Keratinocyte (primary cell): ENCODE data around the gene HNRNPM. TPM values are rescaled to one million over a fixed set of nuclear protein-coding genes. Genes with fewer than 3 reads are reported as not detected.

Experiments
- DNase-seq: peaks from one replicate; pipeline ENCODE4 v3.0.0-alpha.2; 2011; ENCODE audit warnings: low read depth, missing footprints, low spot score
- FAIRE-seq: peaks from 2 replicates; lab custom pipeline; 2011; peaks lifted over from hg19 to GRCh38; lab: Jason Lieb, UNC
- H2AFZ ChIP-seq: 2 replicates; pipeline ENCODE4 v1.6.0; 2012; ENCODE audit warnings: low read length, control low read depth, inconsistent platforms; ENCODE audit not compliant: control insufficient read depth
- H3K27ac ChIP-seq: 2 replicates; pipeline ENCODE4 v1.5.1; 2011; ENCODE audit warnings: low read length; ENCODE audit not compliant: control insufficient read depth, insufficient read depth
- H3K27me3 ChIP-seq: 3 replicates; pipeline ENCODE4 v1.6.0; 2011; ENCODE audit warnings: low read length; ENCODE audit not compliant: control insufficient read depth, insufficient read depth; ENCODE audit errors: extremely low read depth
- H3K36me3 ChIP-seq, 2 experiments: 2 replicates in 1 of 2; 3 replicates in 1 of 2; pipeline ENCODE4 v1.5.1; 2011; ENCODE audit warnings: low read length in 2 of 2, mild to moderate bottlenecking in 1 of 2; ENCODE audit not compliant: control insufficient read depth in 2 of 2, insufficient read depth in 2 of 2; ENCODE audit errors: extremely low read depth in 1 of 2
- H3K4me1 ChIP-seq: 3 replicates; pipeline ENCODE4 v1.5.1; 2011; ENCODE audit warnings: low read length; ENCODE audit not compliant: control insufficient read depth, insufficient read depth; ENCODE audit errors: extremely low read depth
- H3K4me2 ChIP-seq: 3 replicates; pipeline ENCODE4 v1.6.0; 2011; ENCODE audit warnings: low read depth, low read length; ENCODE audit not compliant: control insufficient read depth, insufficient read depth; ENCODE audit errors: extremely low read depth
- H3K4me3 ChIP-seq, 3 experiments: fragments of 200-600 bp in 1 of 3; sonication (generic) in 1 of 3; 2 replicates in 2 of 3; 3 replicates in 1 of 3; pipeline ENCODE4 v1.5.1; 2011 to 2016; ENCODE audit warnings: low read length in 3 of 3, mild to moderate bottlenecking in 3 of 3, control low read depth in 2 of 3, inconsistent platforms in 1 of 3, low read depth in 1 of 3, mixed read lengths in 1 of 3, mixed run types in 1 of 3, moderate library complexity in 1 of 3; ENCODE audit not compliant: control insufficient read depth in 2 of 3, insufficient read depth in 2 of 3; ENCODE audit errors: extremely low read depth in 1 of 3
- H3K79me2 ChIP-seq: 2 replicates; pipeline ENCODE4 v1.6.0; 2012; ENCODE audit warnings: low read length; ENCODE audit not compliant: control insufficient read depth, insufficient read depth
- H3K9ac ChIP-seq: 3 replicates; pipeline ENCODE4 v1.6.0; 2011; ENCODE audit warnings: low read length; ENCODE audit not compliant: control insufficient read depth, insufficient read depth; ENCODE audit errors: extremely low read depth
- H3K9me1 ChIP-seq: 3 replicates; pipeline ENCODE4 v1.6.0; 2011; ENCODE audit warnings: low read length; ENCODE audit not compliant: control insufficient read depth, insufficient read depth; ENCODE audit errors: extremely low read depth
- H3K9me3 ChIP-seq: 2 replicates; pipeline ENCODE4 v1.5.1; 2012; ENCODE audit warnings: low read depth, low read length; ENCODE audit not compliant: control insufficient read depth
- H4K20me1 ChIP-seq: 3 replicates; pipeline ENCODE4 v1.6.0; 2011; ENCODE audit warnings: low read length; ENCODE audit not compliant: control insufficient read depth, insufficient read depth; ENCODE audit errors: extremely low read depth
- EZH2 ChIP-seq: IDR thresholded peaks from one replicate; pipeline ENCODE4 v1.6.1; 2012; ENCODE audit warnings: inconsistent platforms, mild to moderate bottlenecking, low read length, moderate library complexity
- dilution Hi-C: fragments of 300-500 bp; cut with MboI; formaldehyde crosslinking; loops from one replicate; pipeline ENCODE4 v1.7.0; 2020; ENCODE audit warnings: low sequenced_read_pairs; ENCODE audit not compliant: extremely low pct_ligation_motif_present
- polyA plus RNA-seq, 5 experiments: library from polyadenylated mRNA; depleted of rRNA in 3 of 5; stranded (reverse) in 3 of 5; stranded (forward) in 1 of 5; unstranded in 1 of 5; fragments of >200 nt; gene quantifications; 1 replicate in 1 of 5; 2 replicates in 3 of 5; 3 replicates in 1 of 5; pipeline versions ENCODE4 v1.2.1 to v1.2.3, GENCODE V29; 2011 to 2012; ENCODE audit warnings: missing spikeins in 2 of 5, low read depth in 1 of 5, low replicate concordance in 1 of 5
- TF ChIP-seq, protein P1 (sequence below), 3 experiments: IDR thresholded peaks in 1 of 3; conservative IDR thresholded peaks in 1 of 3; optimal IDR thresholded peaks in 1 of 3; 2 replicates in 2 of 3; 3 replicates in 1 of 3; pipeline versions ENCODE3 to v1.5.1; 2011; ENCODE audit warnings: low read length in 3 of 3, mild to moderate bottlenecking in 3 of 3, moderate library complexity in 2 of 3, control low read depth in 1 of 3, inconsistent platforms in 1 of 3; ENCODE audit not compliant: insufficient read depth in 2 of 3; ENCODE audit errors: extremely low read depth in 1 of 3

HNRNPM gene
- polyA plus RNA-seq, 1 donor (not counting 4 experiments of a cell fraction or from before 2014, with no cell fraction given), result 126 TPM

GRCh38 chr19:8473648-8474476 is 29.1 kb downstream of the HNRNPM start:
- H3K9me1 ChIP-seq, result no peaks in the 10 kb centered on the region
- no peaks in the 10 kb centered on the region for H3K27me3 ChIP-seq
- dilution Hi-C loops, result no loop called here
- H3K4me3 ChIP-seq, result no peak overlapping the region
- no peak for DNase-seq
- H4K20me1 ChIP-seq, result peaks cover 17% of the 10 kb centered on the region
- no peak overlapping the region for H2AFZ ChIP-seq
- H3K4me2 ChIP-seq, result no peak overlapping the region
- TF ChIP-seq, protein P1, sequence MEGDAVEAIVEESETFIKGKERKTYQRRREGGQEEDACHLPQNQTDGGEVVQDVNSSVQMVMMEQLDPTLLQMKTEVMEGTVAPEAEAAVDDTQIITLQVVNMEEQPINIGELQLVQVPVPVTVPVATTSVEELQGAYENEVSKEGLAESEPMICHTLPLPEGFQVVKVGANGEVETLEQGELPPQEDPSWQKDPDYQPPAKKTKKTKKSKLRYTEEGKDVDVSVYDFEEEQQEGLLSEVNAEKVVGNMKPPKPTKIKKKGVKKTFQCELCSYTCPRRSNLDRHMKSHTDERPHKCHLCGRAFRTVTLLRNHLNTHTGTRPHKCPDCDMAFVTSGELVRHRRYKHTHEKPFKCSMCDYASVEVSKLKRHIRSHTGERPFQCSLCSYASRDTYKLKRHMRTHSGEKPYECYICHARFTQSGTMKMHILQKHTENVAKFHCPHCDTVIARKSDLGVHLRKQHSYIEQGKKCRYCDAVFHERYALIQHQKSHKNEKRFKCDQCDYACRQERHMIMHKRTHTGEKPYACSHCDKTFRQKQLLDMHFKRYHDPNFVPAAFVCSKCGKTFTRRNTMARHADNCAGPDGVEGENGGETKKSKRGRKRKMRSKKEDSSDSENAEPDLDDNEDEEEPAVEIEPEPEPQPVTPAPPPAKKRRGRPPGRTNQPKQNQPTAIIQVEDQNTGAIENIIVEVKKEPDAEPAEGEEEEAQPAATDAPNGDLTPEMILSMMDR (optimal IDR thresholded peaks at IDR 0.05 in 1 of 3, IDR thresholded peaks at IDR 0.05 in 1 of 3, conservative IDR thresholded peaks at IDR 0.05 in 1 of 3; ENCODE audit: extremely low read depth in 1 of 3, insufficient read depth in 2 of 3, low read length in 3 of 3), result no peak
- TF ChIP-seq EZH2, result no peak
- no peak overlapping the region for H3K9ac ChIP-seq
- FAIRE-seq, result no peak
- no peaks in the 10 kb centered on the region for H3K4me1 ChIP-seq
- H3K9me3 ChIP-seq, result no peaks in the 10 kb centered on the region
- H3K36me3 ChIP-seq, result peaks cover 40 to 50% of the 10 kb centered on the region in 2 experiments
- H3K79me2 ChIP-seq, result peaks cover 47% of the 10 kb centered on the region
- no peak overlapping the region for H3K27ac ChIP-seq

DNA sequence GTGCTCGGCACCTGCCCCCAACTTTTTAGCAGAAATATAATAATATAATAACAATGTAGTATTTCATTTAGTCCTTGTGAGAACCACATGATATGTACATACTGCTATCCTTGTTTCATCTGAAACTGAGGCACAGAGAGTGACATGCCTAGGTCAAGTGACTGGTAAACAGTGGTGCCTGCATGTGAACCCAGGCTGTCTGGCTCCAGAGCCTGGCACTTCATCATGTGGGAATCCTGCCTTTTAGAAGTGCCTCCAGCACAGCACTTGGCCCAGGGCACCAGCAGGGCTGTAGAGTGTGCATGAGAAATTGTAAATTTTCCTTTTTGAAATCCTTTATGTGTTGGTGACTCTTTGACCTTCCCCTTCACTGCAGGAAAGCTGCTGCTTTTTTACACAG is 30.2 kb downstream of the HNRNPM start:
- Histone ChIP-seq H3K27ac (no peak overlapping the region), H4K20me1 (peaks cover 15% of the 10 kb centered on the region), H3K36me3 (peaks cover 32 to 43% of the 10 kb centered on the region in 2 experiments), H3K4me2 (no peak overlapping the region), H3K4me1 (no peaks in the 10 kb centered on the region), H2AFZ (no peak overlapping the region), H3K9me3 (no peaks in the 10 kb centered on the region), H3K27me3 (no peaks in the 10 kb centered on the region), H3K79me2 (peaks cover 45% of the 10 kb centered on the region), H3K4me3 (no peak overlapping the region), H3K9me1 (no peaks in the 10 kb centered on the region), H3K9ac (no peak overlapping the region)
- FAIRE-seq (no peak), DNase-seq (no peak)
- TF ChIP-seq, protein P1 (optimal IDR thresholded peaks at IDR 0.05 in 1 of 3, IDR thresholded peaks at IDR 0.05 in 1 of 3, conservative IDR thresholded peaks at IDR 0.05 in 1 of 3; ENCODE audit: extremely low read depth in 1 of 3, insufficient read depth in 2 of 3, low read length in 3 of 3), result no peak
- TF ChIP-seq EZH2, result no peak
- dilution Hi-C loops, result no loop called here
